ENCODE results near the gene MRPL40. TPM values are rescaled to one million over a fixed set of nuclear protein-coding genes. Genes with fewer than 3 reads are reported as not detected.
A peak's percentile ranks its signal among the peaks of the same experiment; 100 is the strongest.

Gene MRPL40
- total and polyA plus RNA-seq, 12 donors: 22.4 to 132 (median 54.7) TPM

GRCh38 chr22:19448739-19449421, 16.5 kb downstream of the MRPL40 start:
- intact Hi-C loops (cut with DNase I): no loop called here
- no peak for DNase-seq
- WGBS, 4 donors: 84 to 87% (median 86%) methylated on average over 4 to 5 of the region's 5 CpGs
- peaks cover 14 to 27% of the 10 kb centered on the region in 2 donors for H3K4me1 ChIP-seq (replicated peaks in 1 of 2)
- no peak overlapping the region for H3K4me3 ChIP-seq
- no peaks in the 10 kb centered on the region for H3K9me3 ChIP-seq (replicated peaks in 1 of 3)
- H3K36me3 ChIP-seq (replicated peaks in 1 of 2): peaks cover 0 to 37% of the 10 kb centered on the region in 2 donors
- H3K27ac ChIP-seq: peak overlapping the region in 1 of 5 donors; percentile 96
- no peaks in the 10 kb centered on the region for H3K27me3 ChIP-seq
- TF ChIP-seq POLR2A (IDR thresholded peaks at IDR 0.05) (no peak), CTCF (IDR thresholded peaks at IDR 0.05) (no peak)

GRCh38 chr22:19449422-19449767, 17.1 kb downstream of the MRPL40 start:
- H3K36me3 ChIP-seq (replicated peaks in 1 of 2): peaks cover 0 to 37% of the 10 kb centered on the region in 2 donors

GRCh38 chr22:19450363-19451175, 18.2 kb downstream of the MRPL40 start:
- Histone ChIP-seq H3K27ac (no peak overlapping the region), H3K4me1 (replicated peaks in 1 of 2) (peaks cover 14 to 21% of the 10 kb centered on the region in 2 donors), H3K9me3 (replicated peaks in 1 of 3) (no peaks in the 10 kb centered on the region), H3K36me3 (replicated peaks in 1 of 2) (peaks cover 0 to 45% of the 10 kb centered on the region in 2 donors), H3K4me3 (no peak overlapping the region), H3K27me3 (no peaks in the 10 kb centered on the region)
- intact Hi-C loops (cut with DNase I): no loop called here
- 82 to 89% (median 87%) methylated on average over 8 of the region's 8 CpGs for WGBS, 4 donors
- TF ChIP-seq POLR2A (IDR thresholded peaks at IDR 0.05) (no peak), CTCF (IDR thresholded peaks at IDR 0.05) (no peak)
- no peak for DNase-seq

More at GRCh38 chr22:19449422-19449767, 17.1 kb downstream of the MRPL40 start:
- H3K4me3 ChIP-seq: no peak overlapping the region
- WGBS, 4 donors: 75 to 100% (median 95%) methylated on average over 1 to 2 of the region's 2 CpGs
- H3K4me1 ChIP-seq (replicated peaks in 1 of 2): peaks cover 14 to 27% of the 10 kb centered on the region in 2 donors
- TF ChIP-seq POLR2A (IDR thresholded peaks at IDR 0.05): no peak
- TF ChIP-seq CTCF (IDR thresholded peaks at IDR 0.05): no peak
- H3K27me3 ChIP-seq: no peaks in the 10 kb centered on the region
- intact Hi-C loops (cut with DNase I): no loop called here
- DNase-seq: no peak
- H3K27ac ChIP-seq: no peak overlapping the region
- no peaks in the 10 kb centered on the region for H3K9me3 ChIP-seq (replicated peaks in 1 of 3)

GRCh38 chr22:19451570-19451969, 19.2 kb downstream of the MRPL40 start:
- Histone ChIP-seq H3K4me1 (replicated peaks in 1 of 2) (peaks cover 10 to 11% of the 10 kb centered on the region in 2 donors), H3K9me3 (replicated peaks in 1 of 3) (no peaks in the 10 kb centered on the region), H3K27ac (no peak overlapping the region), H3K36me3 (replicated peaks in 1 of 2) (peaks cover 0 to 55% of the 10 kb centered on the region in 2 donors), H3K27me3 (no peaks in the 10 kb centered on the region), H3K4me3 (no peak overlapping the region)
- 94 to 97% (median 97%) methylated on average over 4 of the region's 4 CpGs for WGBS, 4 donors
- no peak for DNase-seq
- intact Hi-C loops (cut with DNase I): no loop called here
- TF ChIP-seq CTCF (IDR thresholded peaks at IDR 0.05): no peak
- TF ChIP-seq POLR2A (IDR thresholded peaks at IDR 0.05): no peak
